Right kidney (tissue), 1 donor: ENCODE results near the gene DDOST.

Experiments
- DNase-seq: peaks from one replicate; pipeline ENCODE4 v3.0.0-alpha.2; 2016

Gene DDOST

DNA sequence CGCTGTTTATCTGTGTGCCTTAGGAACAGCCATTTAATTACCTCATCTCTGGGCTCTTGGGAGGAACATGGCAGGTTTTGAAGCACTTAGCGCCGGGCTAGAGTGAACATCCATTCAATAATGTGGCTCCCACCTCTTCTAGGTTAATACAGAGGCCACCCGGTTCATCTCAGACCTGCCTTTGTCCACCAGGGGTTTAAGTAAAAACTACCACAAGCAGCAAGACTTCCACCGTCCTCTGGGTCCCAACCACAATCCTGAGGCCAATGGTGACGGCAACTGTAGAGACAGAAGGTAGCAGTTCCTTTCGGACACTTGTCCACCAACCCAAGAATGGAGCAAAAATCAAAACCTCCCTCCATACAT is 924 bp upstream of the DDOST start:
- DNase-seq = no peak

DNA sequence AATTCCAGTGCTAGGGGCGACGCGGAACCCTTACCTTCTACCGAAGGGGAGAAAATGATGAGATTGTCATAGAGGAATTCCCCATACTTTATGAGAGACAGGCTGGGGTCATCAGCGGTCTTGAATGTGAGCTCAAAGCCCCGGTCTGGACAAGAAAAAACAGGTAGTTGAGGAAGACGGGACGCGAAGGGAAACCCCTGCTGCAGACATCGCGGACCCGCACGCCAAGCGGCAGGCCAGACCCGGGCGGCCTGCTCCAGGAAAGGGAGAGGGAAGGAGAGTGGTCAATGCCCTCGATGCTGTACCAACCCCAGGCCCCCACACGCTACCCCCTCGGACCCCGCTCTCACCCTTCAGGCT is 342 bp downstream of the DDOST start:
- DNase-seq = peak; percentile 9

DNA sequence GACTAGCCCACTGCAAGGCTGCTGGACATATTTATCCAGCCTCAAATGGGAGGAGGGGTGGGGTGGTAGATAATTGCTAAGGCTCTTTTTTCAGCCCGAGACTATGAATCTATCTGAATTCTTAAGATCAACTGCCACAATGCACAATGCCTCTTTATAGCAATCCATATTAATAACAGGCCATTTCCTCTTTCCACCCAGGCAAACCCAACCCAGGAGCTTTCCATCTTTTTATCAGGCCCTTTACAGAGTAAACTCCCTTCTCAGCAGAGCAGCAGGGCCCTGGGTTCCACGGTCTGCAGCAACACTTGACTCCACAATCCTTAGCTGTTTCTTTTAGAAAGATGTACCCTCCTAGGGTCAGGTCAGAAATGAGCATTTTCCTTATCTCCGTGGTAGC is 806 bp downstream of the DDOST start:
- DNase-seq = no peak

DNA sequence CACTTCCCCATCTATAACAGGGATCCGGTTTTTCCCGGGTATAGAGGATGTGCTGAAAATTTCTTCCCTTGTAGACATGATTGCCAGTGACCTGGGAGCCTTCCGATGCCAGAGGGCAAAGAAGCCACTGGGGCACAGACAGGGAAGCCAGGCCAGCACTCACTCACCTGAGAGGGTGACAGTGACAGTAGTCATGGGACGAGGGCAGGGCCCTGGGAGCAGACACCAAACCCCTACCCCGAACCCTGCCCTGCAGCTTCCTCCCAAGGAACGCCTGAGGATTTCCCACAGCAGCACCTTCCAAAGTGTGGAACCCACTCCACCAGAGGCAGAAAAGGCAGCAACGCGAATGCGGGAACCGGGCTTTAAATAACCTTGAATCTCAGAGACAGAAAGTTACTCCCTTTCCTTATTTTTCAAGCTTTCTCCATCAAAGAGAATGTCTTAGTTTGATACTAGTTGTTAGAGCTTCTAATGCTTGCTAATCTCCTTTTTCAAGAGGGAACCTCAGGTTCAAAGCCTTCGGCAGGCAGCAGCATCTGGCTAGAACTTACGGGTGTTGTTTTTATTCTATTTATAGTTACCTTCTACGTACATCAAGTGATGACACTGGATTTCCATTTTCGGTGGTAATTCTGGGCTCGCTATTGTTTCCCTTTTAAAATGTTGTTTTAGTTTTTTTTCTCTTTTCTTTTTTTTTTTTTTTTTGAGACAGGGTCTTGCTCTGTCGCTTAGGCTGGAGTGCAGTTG is 2.8 kb downstream of the DDOST start:
- no peak for DNase-seq

DNA sequence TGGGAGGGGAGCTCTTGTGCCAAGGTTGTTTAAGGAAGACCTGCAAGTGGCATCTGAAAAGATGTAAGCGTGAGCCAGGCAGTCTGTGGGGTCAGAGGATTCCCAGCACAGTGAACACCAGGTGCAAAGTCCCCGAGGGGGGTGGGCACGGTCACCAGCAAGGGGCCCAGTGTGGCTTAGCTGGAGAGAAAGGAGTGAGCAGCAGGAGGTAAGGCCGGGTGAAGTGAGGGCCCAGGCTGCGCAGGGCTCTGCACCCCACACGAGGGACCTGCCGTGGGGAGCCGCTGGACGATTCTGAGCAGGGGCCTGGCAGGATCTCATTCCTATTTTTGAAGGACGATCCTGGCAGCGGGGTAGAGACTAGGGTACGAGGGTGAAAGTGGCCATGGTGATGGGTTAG is 4.1 kb downstream of the DDOST start:
- no peak for DNase-seq

DNA sequence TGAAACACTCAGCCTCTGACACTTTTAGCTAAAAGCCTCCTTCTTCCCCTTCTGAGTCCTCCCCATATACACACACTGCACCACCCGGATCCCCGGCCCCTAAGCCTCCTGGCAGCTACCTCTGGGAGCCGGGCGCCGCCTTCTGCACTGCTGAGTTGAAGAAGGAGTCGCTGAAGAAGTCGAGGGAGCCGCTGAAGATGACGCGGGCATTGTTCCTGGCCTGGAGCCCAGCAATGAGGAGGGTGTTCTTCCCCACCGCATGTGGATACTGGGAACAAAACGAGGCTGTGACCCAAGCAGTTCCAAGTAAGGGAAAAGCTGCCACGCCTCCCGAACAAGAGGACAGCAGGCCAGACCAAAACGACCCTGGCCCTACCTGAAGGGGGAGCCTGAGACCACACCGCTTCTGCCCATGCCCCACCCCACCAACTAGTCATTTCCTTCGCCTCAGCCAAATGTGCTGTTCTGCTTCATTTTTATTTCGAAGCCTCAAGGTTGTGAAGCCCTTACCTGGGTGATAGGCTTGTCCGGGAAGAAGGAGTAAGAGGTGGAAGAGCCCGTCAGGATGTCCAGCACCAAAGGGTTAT is 7.0 kb downstream of the DDOST start:
- no peak for DNase-seq

DNA sequence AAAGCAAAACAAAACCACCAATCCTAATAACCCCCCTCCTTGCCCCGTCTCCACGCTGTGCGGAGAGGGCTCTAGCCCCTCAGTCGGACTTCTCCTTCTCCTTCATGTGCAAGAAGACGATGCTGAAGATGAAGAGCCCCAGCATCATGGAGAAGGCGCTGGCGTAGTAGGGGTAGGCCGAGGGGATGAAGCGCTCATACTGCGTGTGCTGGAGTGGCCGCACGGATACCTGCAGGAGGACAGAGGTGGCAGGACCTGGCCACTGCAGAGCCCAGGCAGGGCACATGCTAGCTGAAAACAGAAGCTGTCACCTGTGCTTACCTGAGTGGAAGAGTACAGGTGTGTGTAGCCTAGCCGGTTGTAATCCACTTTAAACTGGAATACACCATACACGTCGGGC is 8.9 kb downstream of the DDOST start:
- no peak for DNase-seq

DNA sequence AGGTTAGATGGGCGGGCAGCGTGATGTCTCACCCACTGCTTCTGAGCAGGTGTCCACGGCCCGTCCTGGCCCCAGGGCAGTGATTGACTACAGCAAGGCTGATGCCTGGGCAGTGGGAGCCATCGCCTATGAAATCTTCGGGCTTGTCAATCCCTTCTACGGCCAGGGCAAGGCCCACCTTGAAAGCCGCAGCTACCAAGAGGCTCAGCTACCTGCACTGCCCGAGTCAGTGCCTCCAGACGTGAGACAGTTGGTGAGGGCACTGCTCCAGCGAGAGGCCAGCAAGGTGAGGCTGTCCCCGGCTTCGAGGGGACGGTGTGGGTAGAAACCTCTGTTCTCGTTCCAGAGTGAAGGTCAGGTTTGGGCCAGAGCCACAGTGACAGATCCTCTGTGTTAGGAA is 12.2 kb downstream of the DDOST start:
- DNase-seq = no peak

DNA sequence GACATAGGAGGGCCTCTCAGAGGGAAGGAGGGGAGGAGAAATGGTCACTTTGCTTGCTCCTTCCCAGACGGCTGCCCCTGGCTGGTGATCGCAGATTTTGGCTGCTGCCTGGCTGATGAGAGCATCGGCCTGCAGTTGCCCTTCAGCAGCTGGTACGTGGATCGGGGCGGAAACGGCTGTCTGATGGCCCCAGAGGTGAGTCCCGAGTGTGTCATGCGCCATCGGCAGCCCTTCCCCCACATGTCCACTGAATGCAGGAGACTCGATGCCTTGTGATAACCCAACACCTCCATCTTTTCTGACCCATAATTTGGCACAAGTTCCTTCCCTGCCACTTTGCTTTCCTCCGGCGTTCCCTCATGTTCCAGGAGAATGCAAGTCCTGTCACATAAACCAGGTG is 12.7 kb downstream of the DDOST start:
- DNase-seq = no peak

DNA sequence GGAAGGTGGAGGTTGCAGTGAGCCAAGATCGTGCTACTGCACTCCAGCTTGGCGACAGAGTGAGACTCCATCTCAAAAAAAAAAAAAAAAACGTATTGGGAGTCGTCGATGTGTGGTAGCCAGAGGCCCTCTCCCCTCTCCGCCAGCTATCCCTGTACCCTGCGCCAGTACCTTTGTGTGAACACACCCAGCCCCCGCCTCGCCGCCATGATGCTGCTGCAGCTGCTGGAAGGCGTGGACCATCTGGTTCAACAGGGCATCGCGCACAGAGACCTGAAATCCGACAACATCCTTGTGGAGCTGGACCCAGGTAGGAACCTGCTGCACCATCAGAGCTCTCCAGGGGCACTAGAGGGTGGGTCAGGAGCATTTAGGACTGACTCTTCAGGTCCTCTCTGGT is 15.8 kb downstream of the DDOST start:
- no peak for DNase-seq

DNA sequence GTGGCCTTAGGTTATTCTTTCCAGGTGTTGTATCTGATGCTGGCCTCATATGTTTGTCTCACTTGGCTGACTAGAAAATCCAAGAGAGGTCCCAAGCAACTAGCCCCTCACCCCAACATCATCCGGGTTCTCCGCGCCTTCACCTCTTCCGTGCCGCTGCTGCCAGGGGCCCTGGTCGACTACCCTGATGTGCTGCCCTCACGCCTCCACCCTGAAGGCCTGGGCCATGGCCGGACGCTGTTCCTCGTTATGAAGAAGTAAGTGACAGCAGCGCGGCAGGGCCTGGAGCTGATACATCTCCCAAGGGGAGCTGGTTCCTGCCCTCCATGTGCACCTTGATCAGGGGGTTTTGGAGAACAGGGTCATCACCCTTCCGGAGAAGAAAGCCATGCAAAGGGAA is 16.8 kb downstream of the DDOST start:
- DNase-seq = no peak

DNA sequence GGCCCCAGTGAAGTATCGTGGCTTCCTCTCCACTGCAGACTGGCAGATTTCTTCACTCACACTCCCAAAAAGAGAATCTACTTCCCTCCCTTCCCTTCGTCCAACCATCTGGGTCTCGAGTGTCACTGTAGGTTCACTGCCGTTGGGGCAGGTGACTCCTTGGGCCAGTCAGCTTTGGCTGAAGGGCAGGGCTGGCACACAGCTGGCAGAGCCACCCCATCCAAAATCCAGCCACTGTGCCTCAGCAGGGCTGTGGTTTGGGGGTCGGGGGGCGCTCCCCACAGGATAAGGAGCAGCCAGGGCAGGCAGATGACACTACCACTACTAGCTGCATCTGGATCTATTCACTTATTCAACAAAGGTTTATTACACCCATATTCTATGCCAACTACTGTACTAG is 18.1 kb downstream of the DDOST start:
- DNase-seq = no peak

DNA sequence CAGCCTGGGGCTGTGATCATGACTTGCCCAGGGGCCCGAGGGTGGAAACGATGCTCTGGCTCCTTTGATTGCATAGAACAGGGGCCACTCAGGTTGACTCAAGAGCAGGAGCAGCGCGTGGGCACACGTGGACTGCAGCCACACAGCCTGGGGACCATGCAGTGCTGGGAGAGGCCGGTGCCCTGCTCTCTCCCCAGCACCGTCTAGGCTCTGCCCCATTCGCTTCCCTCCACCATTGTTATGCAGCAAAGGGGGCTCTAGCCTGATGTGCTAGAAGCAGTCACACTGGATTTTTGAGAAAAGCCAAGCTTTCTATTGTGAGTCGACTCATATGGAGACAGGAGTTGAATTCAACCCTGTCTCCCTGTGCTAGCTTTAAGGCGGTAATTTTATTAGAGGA is 19.2 kb downstream of the DDOST start:
- DNase-seq = no peak

DNA sequence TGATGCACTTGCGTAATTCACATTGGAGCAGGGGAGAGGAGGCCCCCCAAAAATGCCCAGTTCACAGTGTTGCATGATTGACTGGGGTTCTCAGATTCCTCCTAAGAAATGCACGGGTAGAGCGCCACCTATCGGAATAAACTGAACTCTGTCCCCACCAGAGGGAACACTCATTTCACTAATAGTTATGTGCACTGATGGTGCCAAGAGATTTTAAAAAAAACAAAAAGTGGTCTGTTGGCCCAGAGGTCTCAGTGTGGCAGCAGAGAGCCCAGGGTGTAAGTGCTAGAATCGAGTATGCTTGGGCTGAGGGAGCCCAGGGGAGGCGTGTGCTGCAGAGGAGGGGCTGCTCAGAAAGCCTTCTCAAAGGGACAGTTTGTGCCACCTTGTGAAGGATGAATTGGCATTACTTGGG is 21.0 kb downstream of the DDOST start:
- DNase-seq = peak; percentile 33

DNA sequence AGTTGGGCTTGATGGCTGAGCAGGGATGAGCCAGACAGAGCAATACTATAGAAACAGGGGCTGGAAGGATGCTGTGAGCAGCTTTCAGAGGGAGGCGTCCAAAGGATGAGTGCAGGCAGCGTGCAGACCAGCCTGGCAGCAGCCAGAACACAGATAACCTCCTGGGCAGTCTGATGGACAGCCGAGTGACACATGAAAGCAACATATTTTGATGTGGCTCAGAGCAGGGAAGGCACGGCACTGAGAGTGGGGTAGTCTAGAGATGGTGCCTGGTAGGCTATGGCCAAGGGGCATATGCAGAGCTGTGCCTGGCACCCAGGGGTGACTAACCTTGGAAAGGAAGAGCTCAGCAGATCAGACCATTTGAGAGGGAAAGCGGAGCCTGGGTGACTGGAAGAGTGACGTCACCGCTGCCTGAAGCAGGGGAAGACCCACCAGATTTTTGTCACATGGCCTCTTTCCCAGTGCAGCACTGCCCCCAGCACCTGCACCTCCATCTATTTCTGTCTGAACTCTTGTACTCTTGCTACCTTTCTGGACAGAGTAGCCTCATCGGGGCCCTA is 24.3 kb downstream of the DDOST start:
- DNase-seq = no peak

DNA sequence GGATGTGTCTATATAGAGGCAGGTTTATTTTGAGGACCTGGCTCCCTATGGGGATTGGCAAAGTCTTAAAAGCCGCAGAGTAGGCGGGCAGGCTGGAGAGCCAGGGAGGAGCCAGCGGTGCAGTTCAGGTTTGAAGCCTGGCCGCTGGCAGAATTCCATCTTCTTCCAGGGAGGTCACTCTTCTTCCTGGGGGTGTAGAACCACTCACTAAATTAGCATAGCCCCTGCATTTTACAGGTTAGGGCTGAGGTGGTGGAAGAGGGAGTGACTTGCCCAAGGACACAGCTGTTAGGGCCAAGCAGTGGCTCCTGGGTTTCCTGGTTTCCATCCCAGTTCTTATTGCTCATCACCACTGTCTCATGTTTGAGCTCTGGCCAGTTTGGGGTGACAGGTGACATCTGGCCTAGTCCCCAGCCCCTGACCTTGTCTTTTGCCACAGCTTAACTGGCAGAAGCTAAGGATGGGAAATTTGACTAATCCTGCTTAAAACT is 26.5 kb downstream of the DDOST start:
- no peak for DNase-seq

DNA sequence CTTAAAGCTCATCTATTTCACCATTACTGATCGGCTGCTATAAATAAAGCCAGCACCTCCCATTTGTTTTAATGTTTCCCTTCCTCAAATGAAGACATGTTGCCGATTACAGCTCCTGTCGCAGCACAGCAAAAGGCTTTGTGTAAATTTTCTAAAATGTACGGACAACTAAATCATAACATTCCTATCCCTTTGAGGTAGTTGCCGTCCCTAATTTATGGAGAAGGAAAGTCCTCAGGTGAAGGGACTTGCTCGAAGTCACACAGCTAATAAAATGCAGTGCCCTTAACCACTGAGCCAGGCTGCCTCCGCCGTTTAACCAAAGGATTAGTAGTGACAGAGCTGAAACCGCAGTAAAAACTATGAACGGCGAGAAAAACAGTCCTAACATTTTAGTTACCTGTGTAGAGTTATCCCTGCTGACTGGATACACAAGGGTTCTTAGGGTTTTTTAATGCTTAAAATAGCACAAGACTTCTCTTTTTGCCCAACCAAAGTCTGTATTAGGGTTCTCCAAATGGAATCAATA is 27.0 kb downstream of the DDOST start:
- DNase-seq = no peak

DNA sequence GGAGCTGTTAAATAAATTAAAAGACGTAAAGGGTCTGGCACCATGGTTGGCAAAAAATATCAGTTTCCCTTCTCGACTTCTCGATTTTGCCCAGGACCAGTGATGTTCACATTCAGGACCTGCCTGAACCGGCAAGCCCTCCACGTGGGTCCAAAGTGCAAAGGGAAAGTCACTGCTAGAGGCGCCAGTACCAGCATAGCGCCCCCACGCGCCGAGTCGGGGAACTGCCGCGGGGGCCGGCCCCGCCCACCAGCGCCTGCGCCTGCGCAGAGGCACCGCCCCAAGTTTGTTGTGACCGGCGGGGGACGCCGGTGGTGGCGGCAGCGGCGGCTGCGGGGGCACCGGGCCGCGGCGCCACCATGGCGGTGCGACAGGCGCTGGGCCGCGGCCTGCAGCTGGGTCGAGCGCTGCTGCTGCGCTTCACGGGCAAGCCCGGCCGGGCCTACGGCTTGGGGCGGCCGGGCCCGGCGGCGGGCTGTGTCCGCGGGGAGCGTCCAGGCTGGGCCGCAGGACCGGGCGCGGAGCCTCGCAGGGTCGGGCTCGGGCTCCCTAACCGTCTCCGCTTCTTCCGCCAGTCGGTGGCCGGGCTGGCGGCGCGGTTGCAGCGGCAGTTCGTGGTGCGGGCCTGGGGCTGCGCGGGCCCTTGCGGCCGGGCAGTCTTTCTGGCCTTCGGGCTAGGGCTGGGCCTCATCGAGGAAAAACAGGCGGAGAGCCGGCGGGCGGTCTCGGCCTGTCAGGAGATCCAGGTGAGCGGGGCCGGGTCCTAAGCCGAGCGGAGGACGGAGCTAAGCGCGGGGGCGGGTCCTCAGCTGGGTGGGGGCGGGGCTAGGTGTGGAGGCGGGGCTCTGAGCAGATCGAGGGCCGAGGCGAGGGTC is 27.7 kb downstream of the DDOST start, which contains the start of gene PINK1:
Gene PINK1, plus strand, starts transcription at position 269 of the 875 bp plus-strand sequence. Its CDS starts 91 bp downstream, at position 360.
- DNase-seq = peak; percentile 91

DNA sequence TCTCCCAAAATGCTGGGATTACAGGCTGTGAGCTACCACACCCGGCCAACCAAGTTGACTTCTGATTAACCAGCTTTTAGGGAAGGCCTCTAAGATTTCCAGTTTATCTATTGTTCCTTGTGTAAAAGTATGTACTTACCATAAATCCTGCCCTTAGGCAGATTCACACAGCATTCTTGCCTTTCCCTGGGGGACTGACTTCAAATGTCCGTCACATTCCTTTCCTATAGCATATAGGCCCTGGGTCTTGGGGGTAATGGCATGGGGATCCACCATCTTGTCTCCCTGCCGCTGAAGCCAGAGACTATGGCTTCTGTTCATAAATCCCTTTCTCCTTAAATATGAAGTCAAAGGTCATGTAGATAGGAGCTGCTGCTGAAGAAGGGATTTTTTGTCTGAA is 28.8 kb downstream of the DDOST start:
- no peak for DNase-seq

DNA sequence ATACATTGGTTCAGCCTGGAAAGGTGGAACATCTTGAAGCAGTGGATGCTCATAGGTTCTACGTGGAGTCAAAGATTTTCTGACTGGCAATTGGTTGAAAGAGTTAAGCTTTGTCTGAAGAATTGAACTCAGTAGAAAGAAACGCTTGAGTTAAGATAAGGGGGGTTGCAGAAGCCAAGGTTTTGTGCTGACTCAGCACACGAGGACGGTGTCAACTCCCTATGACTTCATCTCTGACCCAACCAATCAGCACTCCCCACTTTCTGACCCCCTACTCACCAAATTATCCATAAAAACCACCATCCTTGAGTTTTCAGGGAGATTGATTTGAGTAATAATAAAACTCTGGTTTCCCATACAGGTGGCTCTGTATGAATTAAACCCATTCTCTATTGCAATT is 30.4 kb downstream of the DDOST start:
- DNase-seq = no peak

DNA sequence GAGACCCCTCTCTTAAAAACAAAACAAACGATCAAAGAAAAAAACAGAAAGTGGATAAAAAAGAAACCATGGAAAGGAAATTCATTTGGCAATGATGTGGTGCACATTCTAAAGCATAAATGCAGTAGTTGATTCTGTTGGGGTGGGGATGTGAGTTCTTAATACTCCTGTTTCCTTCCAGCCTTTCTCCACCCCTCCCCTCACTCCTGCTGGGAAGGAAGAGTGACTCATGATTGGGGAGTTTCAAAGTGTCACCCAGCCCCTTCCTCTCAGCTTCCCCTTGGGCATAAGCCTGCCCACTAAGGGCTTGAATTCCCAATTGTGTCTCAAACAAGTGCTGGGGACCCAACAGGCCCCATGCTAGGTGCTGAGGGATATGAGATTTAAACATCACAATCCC is 34.6 kb downstream of the DDOST start:
- no peak for DNase-seq

DNA sequence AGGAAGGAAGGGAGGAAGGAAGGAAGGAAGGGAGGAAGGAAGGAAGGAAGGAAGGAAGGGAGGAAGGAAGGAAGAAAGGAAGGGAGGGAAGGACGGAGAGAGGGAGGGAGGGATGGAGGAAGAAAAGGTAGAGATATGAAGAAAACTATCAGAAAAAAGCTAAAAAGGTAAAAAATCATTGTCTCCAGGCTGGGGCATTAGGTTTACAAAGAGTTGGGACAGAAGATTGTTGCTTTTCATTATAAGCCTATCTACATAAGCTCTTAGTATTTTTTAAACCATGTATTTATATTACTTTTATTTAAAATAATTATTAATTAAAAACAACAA is 35.1 kb downstream of the DDOST start:
- no peak for DNase-seq
